IMR-90 (cell line): ENCODE data around the gene MADCAM1. TPM values are rescaled to one million over a fixed set of nuclear protein-coding genes. Genes with fewer than 3 reads are reported as not detected.

ENCODE experiments used
- ATAC-seq: fragments of 200-7000 bp; cut with Tn5 transposase; 2 replicates; pipeline ENCODE4 v1.9.1; 2020; ENCODE audit warnings: low read depth, mild to moderate bottlenecking, moderate library complexity
- BruUV-seq: library from RNA; stranded (reverse); fragments of 400-500 nt; replicated peaks from 2 replicates; lab custom pipeline; 2021; lab: Mats Ljungman, UMichigan
- CTCF ChIA-PET: fragments of 300-600 bp; formaldehyde crosslinking; extraction: SDS; loops from one replicate; lab custom pipeline; 2021; ENCODE audit warnings: antibody characterized with exemption; lab: Yijun Ruan, JAX
- POLR2A ChIA-PET: fragments of 300-600 bp; sonication (Branson Sonifier 250); formaldehyde crosslinking; loops from one replicate; lab custom pipeline; 2022; ENCODE audit warnings: antibody characterized with exemption; ENCODE audit not compliant: unreplicated experiment; lab: Charles Lee
- DNase-seq: peaks from one replicate; pipeline ENCODE4 v3.0.0; 2013
- H2AFZ ChIP-seq: replicated peaks from 2 replicates; pipeline ENCODE3; 2013; ENCODE audit warnings: low read length, mild to moderate bottlenecking; ENCODE audit not compliant: poor library complexity
- H2AK5ac ChIP-seq: 2 replicates; pipeline ENCODE4 v1.6.1; 2013; ENCODE audit warnings: low read depth, low read length, inconsistent platforms
- H2AK9ac ChIP-seq: replicated peaks from 2 replicates; pipeline ENCODE3; 2013; ENCODE audit warnings: mild to moderate bottlenecking, low read depth, low read length, moderate library complexity; ENCODE audit not compliant: poor library complexity
- H2BK120ac ChIP-seq: 2 replicates; pipeline ENCODE4 v1.6.1; 2013; ENCODE audit warnings: low read depth, low read length, inconsistent platforms
- H2BK15ac ChIP-seq: 3 replicates; pipeline ENCODE4 v1.6.1; 2013; ENCODE audit warnings: low read depth, low read length, inconsistent platforms
- H2BK20ac ChIP-seq: 2 replicates; pipeline ENCODE4 v1.6.1; 2013; ENCODE audit warnings: low read depth, mild to moderate bottlenecking, inconsistent platforms, low read length, moderate library complexity
- H2BK5ac ChIP-seq: 2 replicates; pipeline ENCODE4 v1.6.1; 2013; ENCODE audit warnings: mild to moderate bottlenecking, low read depth, low read length, inconsistent platforms; ENCODE audit not compliant: poor library complexity, severe bottlenecking
- H3K14ac ChIP-seq: replicated peaks from 2 replicates; pipeline ENCODE4 v1.6.1; 2013; ENCODE audit warnings: low read depth, low read length, inconsistent platforms
- H3K18ac ChIP-seq: 2 replicates; pipeline ENCODE4 v1.6.1; 2013; ENCODE audit warnings: low read depth, low read length, control low read depth
- H3K23ac ChIP-seq: 2 replicates; pipeline ENCODE4 v1.6.1; 2013; ENCODE audit warnings: low read depth, low read length, inconsistent platforms
- H3K27ac ChIP-seq: 2 replicates; pipeline ENCODE4 v1.5.1; 2013; ENCODE audit warnings: mild to moderate bottlenecking, control low read depth, low read length; ENCODE audit not compliant: insufficient read depth
- H3K27me3 ChIP-seq: 2 replicates; pipeline ENCODE4 v1.6.1; 2013; ENCODE audit warnings: low read length; ENCODE audit not compliant: control insufficient read depth, insufficient read depth
- H3K36me3 ChIP-seq: 2 replicates; pipeline ENCODE4 v1.6.1; 2013; ENCODE audit warnings: low read length, mixed read lengths; ENCODE audit not compliant: control insufficient read depth, insufficient read depth
- H3K4ac ChIP-seq: 2 replicates; pipeline ENCODE4 v1.6.1; 2013; ENCODE audit warnings: low read depth, low read length, inconsistent platforms
- H3K4me1 ChIP-seq: 2 replicates; pipeline ENCODE4 v1.6.1; 2013; ENCODE audit warnings: low read length, mixed read lengths; ENCODE audit not compliant: control insufficient read depth, insufficient read depth
- H3K4me2 ChIP-seq: 2 replicates; pipeline ENCODE4 v1.6.1; 2013; ENCODE audit warnings: low read depth, mild to moderate bottlenecking, control low read depth, low read length, moderate library complexity
- H3K4me3 ChIP-seq: 2 replicates; pipeline ENCODE4 v1.5.1; 2013; ENCODE audit warnings: low read depth, mild to moderate bottlenecking, control low read depth, low read length, moderate library complexity; ENCODE audit not compliant: insufficient read depth
- H3K56ac ChIP-seq: 2 replicates; pipeline ENCODE4 v1.6.1; 2013; ENCODE audit warnings: low read length, inconsistent platforms; ENCODE audit not compliant: insufficient read depth; ENCODE audit errors: extremely low read depth
- H3K79me1 ChIP-seq, 2 experiments: 2 replicates each; pipeline ENCODE4 v1.6.1; 2013; ENCODE audit warnings: low read length in 2 of 2, inconsistent platforms in 1 of 2, low read depth in 1 of 2
- H3K9ac ChIP-seq: 2 replicates; pipeline ENCODE4 v1.6.1; 2013; ENCODE audit warnings: low read depth, low read length, control low read depth
- H3K9me1 ChIP-seq: 2 replicates; pipeline ENCODE4 v1.6.1; 2013; ENCODE audit warnings: low read length, inconsistent platforms; ENCODE audit not compliant: insufficient read depth
- H3K9me3 ChIP-seq: 2 replicates; pipeline ENCODE4 v1.6.1; 2013; ENCODE audit warnings: low read length; ENCODE audit not compliant: control insufficient read depth, insufficient read depth
- H4K20me1 ChIP-seq: 2 replicates; pipeline ENCODE4 v1.6.1; 2013; ENCODE audit warnings: low read length, inconsistent platforms; ENCODE audit not compliant: insufficient read depth
- H4K5ac ChIP-seq: 2 replicates; pipeline ENCODE4 v1.6.1; 2013; ENCODE audit warnings: mild to moderate bottlenecking, low read depth, low read length, control low read depth
- H4K8ac ChIP-seq, 2 experiments: 2 replicates each; pipeline ENCODE4 v1.6.1; 2013; ENCODE audit warnings: low read depth in 2 of 2, low read length in 2 of 2, control low read depth in 1 of 2, inconsistent platforms in 1 of 2
- H4K91ac ChIP-seq: 2 replicates; pipeline ENCODE4 v1.6.1; 2013; ENCODE audit warnings: low read depth, low read length, inconsistent platforms; ENCODE audit not compliant: insufficient read depth
- BHLHE40 ChIP-seq: fragments of 150-350 bp; IDR thresholded peaks from 2 replicates; pipeline ENCODE4 v1.6.1; 2016; ENCODE audit warnings: mild to moderate bottlenecking, low read depth, low read length
- CHD1 ChIP-seq: IDR thresholded peaks from 2 replicates; pipeline ENCODE4 v1.6.1; 2012; ENCODE audit warnings: low read depth, low read length, improper control_type of control experiment
- ELK1 ChIP-seq: fragments of 150-350 bp; IDR thresholded peaks from 2 replicates; pipeline ENCODE4 v1.6.1; 2016; ENCODE audit warnings: low read depth, mild to moderate bottlenecking, low read length, moderate library complexity, borderline replicate concordance
- MXI1 ChIP-seq: IDR thresholded peaks from 2 replicates; pipeline ENCODE4 v1.6.1; 2012; ENCODE audit warnings: low read depth, mild to moderate bottlenecking, low read length, moderate library complexity, borderline replicate concordance
- NFE2L2 ChIP-seq: fragments of 150-350 bp; IDR thresholded peaks from 2 replicates; pipeline ENCODE4 v1.6.1; 2016; ENCODE audit warnings: low read depth, mild to moderate bottlenecking, low read length
- POLR2A ChIP-seq: IDR thresholded peaks from 2 replicates; pipeline ENCODE4 v1.6.1; 2012; ENCODE audit warnings: mild to moderate bottlenecking, low read depth, low read length
- RFX5 ChIP-seq: IDR thresholded peaks from 2 replicates; pipeline ENCODE4 v1.8.0; 2012; ENCODE audit warnings: low read depth, mild to moderate bottlenecking, low read length, moderate library complexity
- WGBS, 2 experiments: methylation state at CpG; one replicate each; pipeline versions ENCODE4 v1.1.5 to v1.1.7; 2013; ENCODE audit warnings: missing lambda C conversion rate in 2 of 2; ENCODE audit not compliant: insufficient read length in 1 of 2; ENCODE audit errors: extremely low coverage in 2 of 2; 5-methylcytosine and 5-hydroxymethylcytosine counted together
- dilution Hi-C: fragments of 300-500 bp; cut with HindIII; formaldehyde crosslinking; loops from one replicate; pipeline ENCODE4 v1.14.3; 2018; ENCODE audit warnings: low sequenced_read_pairs; ENCODE audit not compliant: unreplicated experiment
- in situ Hi-C: fragments of 300-500 bp; cut with MboI; formaldehyde crosslinking; loops from 3 replicates; pipeline ENCODE4 v1.14.3; 2019; ENCODE audit warnings: low sequenced_read_pairs, inconsistent platforms, mixed read lengths
- intact Hi-C: fragments of 100-400 bp; cut with micrococcal nuclease; formaldehyde crosslinking; loops from 2 replicates; pipeline ENCODE4 v1.10.0; 2022
- polyA plus RNA-seq, 3 experiments: library from polyadenylated mRNA; depleted of rRNA; stranded (reverse); fragments of >200 nt; gene quantifications; 2 replicates each; pipeline ENCODE4 v1.2.3, GENCODE V29; 2012; ENCODE audit warnings: low replicate concordance in 1 of 3
- total RNA-seq: library from RNA; depleted of rRNA; stranded (reverse); fragments of >200 nt; gene quantifications from 2 replicates; pipeline ENCODE4 v1.2.3, GENCODE V29; 2012

Gene MADCAM1
- total and polyA plus RNA-seq, 2 of the 4 experiments (the other 2 are of a cell fraction) = 0.24 TPM; not detected in 1

- Histone ChIP-seq H3K27ac (no peak overlapping the region), H2BK15ac (no peak overlapping the region), H3K27me3 (peaks cover 20% of the 10 kb centered on the region), H3K18ac (no peak overlapping the region), H3K79me1 (no peaks in the 10 kb centered on the region), H3K9me1 (no peaks in the 10 kb centered on the region), H2AFZ (peak overlapping the region; percentile 51), H2BK20ac (no peak overlapping the region), H3K9ac (no peak overlapping the region), H2BK120ac (no peak overlapping the region), H3K4me3 (no peak overlapping the region), H3K4ac (no peak overlapping the region), H4K20me1 (no peaks in the 10 kb centered on the region), H3K56ac (no peak overlapping the region), H2AK5ac (no peak overlapping the region), H3K23ac (no peak overlapping the region), H2BK5ac (no peak overlapping the region), H3K4me1 (peaks cover 3% of the 10 kb centered on the region; the same call in 1 of the 2 replicates), H4K5ac (no peak overlapping the region), H4K8ac (no peak overlapping the region), H2AK9ac (no peak overlapping the region), H3K4me2 (no peak overlapping the region), H4K91ac (no peak overlapping the region), H3K9me3 (no peaks in the 10 kb centered on the region; the same call in 1 of the 2 replicates), H3K36me3 (no peaks in the 10 kb centered on the region), H3K14ac (no peak overlapping the region)
- DNase-seq (no peak), ATAC-seq (0 out of 2 replicates have a peak, but pooled peaks have one; percentile 8)
- intact Hi-C loops = no loop called here
- ChIA-PET CTCF (no interaction called here), POLR2A (no interaction called here)
- BruUV-seq = no TSS peak
- no peak for TF ChIP-seq BHLHE40
- TF ChIP-seq CHD1 = no peak
- no peak for TF ChIP-seq RFX5
- no peak for TF ChIP-seq MXI1
- no peak for TF ChIP-seq ELK1
- TF ChIP-seq NFE2L2 = no peak
- no peak for TF ChIP-seq POLR2A
- dilution Hi-C loops = no loop called here
- in situ Hi-C loops = no loop called here
- WGBS, 2 experiments = 8% methylated on average over 24 of the region's 60 CpGs; no CpG with 5 or more reads in 1 of the 2 experiments
These were observed 34.4 kb upstream of the MADCAM1 start for GRCh38 chr19:461721-462551.
